NCI-H82 (cell line): ENCODE results near the gene PRKAR1B.
"Not testable (repeated sequence)": the region's sequence is repeated elsewhere in the genome, so short reads cannot be mapped to it uniquely, and the experiment has no call there.

ENCODE experiments used
- DNase-seq: peaks from one replicate; lab custom pipeline; 2025; lab: John Stamatoyannopoulos, UW

Gene PRKAR1B

DNA sequence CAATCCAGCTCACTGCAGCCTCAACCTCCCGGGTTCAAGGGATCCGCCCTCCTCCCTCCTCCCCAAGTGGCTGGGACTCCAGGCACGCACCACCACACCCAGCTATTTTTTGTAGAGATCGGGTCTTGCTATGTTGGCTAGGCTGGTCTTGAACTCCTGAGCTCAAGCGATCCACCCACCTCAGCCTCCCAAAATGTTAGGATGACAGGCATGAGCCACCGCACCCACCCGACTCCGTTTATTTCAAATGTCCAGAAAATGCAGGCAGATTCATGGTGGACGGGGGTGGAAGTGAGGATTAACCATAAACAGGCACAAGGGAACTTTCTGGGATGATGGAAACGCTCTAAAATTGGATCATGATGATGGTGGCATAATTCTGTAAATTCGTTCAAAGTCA lies 85.1 kb downstream of the PRKAR1B start:
- DNase-seq, result no peak

- DNase-seq, result peak; percentile 90
Measured at GRCh38 chr7:641269-641671, 85.8 kb downstream of the PRKAR1B start.

- DNase-seq, result no peak
Measured at GRCh38 chr7:638256-639011, 88.6 kb downstream of the PRKAR1B start.

DNA sequence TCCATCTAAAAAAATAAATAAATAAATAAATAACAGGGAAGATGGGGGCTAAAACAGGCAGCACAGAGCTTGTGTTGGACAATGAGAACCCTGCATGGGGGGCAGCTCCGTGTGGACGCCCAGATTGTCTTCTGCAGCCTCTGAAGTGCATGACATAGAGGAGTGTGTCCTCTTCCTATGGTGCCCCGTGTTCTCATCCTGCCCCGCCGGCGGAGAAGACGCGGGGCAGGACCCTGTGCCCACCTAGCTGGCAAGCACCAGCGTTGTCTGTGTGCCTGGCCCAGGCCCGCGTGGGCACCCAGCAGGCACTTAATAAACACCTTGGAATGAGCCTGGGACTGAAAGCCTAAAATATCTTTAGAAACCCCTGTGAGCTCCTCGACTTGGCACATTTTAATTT lies 89.3 kb downstream of the PRKAR1B start:
- DNase-seq, result no peak

GRCh38 chr7:636396-636795 lies 90.7 kb downstream of the PRKAR1B start:
- no peak for DNase-seq

DNA sequence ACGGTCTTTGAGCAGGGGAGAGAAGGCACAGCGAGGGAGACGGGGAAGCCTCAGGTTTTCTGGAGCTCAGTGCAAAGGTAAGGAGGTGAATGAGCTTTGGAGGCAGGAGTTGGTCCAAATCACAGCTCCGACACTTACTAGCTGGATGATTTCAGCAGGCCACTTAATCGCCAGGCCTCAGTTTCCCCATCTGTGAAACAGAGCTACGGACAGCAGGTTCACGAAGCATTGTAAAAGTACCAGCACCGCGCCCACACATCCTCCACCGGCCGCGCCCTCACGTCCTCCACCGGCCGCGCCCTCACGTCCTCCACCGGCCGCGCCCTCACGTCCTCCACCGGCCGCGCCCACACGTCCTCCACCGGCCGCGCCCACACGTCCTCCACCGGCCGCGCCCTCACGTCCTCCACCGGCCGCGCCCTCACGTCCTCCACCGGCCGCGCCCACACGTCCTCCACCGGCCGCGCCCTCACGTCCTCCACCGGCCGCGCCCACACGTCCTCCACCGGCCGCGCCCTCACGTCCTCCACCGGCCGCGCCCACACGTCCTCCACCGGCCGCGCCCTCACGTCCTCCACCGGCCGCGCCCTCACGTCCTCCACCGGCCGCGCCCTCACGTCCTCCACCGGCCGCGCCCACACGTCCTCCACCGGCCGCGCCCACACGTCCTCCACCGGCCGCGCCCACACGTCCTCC lies 91.2 kb downstream of the PRKAR1B start:
- not testable (repeated sequence) for DNase-seq

GRCh38 chr7:635227-635626 lies 91.9 kb downstream of the PRKAR1B start:
- no peak for DNase-seq

GRCh38 chr7:633381-634018 lies 93.6 kb downstream of the PRKAR1B start:
- DNase-seq, result no peak

- DNase-seq, result no peak
Measured at GRCh38 chr7:632831-633210, 94.3 kb downstream of the PRKAR1B start.

DNA sequence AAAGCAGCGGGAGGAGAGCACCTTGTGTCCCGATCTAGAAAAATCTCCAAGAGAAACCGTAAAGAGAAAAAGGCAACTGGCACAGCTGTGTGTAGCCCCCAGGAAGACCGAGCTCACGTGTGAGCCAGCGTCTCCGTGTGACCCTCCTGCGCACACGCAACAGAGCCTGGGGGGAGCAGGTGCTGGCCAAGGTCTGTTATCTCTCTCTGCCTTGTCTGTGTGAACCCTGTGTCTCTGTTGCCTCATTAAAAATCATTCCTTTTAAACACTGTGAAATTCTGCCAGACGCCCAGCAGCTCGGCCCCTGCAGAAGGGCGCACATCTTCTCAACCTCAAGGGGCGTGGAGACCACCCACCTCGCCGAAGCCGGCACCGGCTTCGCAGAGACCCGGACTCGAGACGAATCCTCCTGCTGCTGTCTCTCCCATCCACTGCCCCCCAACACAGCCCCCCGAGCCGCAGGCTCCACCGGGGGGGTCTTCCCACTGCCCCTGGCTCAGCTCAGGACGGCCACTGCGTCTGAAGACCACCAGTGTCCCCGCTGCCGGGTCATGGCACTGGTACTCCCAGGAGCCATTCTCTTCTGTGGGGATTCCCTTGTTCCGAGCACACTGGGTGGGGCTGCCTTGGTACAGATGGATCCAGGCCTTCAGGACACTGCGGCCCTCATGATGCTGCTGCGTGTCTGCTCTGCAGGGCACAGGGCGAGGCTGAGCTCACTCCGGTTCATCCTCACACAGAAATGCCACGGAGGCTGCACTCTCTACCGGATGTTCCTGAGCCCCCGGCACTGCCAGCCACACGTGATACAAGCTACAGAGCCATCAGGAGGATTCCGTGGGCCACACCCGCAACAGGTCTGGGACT lies 94.9 kb downstream of the PRKAR1B start:
- no peak for DNase-seq

DNA sequence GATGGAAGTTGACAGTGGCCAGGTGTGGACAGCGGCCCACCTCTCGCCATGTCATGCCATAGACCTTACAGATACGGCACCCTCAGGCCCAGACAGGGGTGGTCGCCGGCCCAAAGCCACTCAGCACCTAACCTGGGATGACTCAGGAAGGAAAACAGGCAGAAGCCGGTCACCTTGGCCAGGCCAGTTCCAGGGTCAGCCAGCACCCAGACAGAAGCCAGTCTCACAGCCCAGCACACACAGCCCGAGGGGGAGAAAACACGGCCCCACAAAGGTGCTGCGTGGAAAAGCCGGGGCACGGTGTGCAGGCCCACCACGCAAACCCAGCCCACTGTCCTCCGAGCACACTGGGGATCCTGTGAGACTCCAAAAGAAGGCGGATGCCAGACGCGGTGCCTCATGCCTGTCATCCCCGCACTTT lies 95.8 kb downstream of the PRKAR1B start:
- DNase-seq, result no peak

GRCh38 chr7:630539-630938 lies 96.5 kb downstream of the PRKAR1B start:
- DNase-seq, result no peak

- no peak for DNase-seq
Measured at GRCh38 chr7:630111-630511, 97.0 kb downstream of the PRKAR1B start.

GRCh38 chr7:628826-629225 lies 98.3 kb downstream of the PRKAR1B start:
- no peak for DNase-seq

- no peak for DNase-seq
Measured at GRCh38 chr7:628402-628763, 98.7 kb downstream of the PRKAR1B start.

DNA sequence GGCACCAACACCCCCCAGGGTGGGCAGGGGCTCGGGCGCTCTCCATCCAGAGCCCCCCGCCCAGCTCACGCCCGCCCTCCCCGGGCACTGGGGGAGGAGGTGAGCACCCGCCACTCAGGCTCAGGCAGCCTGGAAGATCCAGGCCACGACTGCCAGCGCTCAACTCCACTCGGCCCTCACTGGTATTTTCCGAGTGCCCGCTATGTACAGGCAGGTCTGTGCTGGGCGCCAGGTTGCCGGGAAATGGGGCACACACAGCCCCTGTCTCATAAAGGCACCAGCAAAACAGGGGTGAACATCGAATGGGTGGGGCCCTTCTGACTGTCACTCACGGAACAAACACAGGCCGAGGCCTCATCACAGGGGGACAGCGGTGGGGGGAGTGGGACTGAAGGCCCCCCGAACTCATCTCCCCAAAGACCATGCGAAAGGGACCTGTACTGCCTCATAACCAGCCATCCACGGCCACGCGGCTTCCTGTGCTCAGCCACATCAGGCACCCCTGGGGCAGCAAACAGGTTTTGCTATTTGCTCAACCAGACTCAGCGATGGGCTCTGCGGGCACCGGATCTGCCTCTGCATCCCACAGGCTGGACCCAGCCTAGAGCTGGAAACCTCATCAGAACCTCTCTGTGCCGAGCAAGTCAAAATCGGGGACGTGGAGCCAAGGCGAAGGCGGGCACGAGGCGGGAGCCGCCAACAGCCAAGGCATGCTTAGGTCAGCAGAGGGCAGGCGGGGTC lies 99.2 kb downstream of the PRKAR1B start:
- no peak for DNase-seq

DNA sequence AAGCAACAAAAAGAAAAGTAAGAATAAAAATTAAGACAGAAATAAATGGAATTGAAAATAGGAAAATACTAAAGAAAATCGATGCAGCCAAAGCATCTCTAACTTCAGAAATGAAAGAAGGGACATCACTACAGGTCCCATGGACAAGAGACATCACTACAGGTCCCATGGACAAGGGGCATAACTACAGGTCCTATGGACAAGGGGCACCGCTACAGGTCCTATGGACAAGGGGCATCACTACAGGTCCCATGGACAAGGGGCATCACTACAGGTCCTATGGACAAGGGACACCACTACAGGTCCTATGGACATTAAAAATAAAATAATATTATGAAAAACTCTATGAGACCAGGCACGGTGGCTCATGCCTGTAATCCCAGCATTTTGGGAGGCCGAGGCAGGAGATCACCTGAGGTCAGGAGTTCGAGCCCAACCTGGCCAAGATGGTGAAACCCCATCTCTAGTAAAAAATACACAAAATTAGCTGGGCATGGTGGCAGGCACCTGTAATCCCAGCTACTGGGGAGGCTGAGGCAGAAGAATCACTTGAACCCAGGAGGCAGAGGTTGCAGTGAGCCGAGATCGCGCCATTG lies 101.6 kb downstream of the PRKAR1B start:
- no peak for DNase-seq

GRCh38 chr7:623464-623863 lies 103.6 kb downstream of the PRKAR1B start:
- DNase-seq, result no peak

- DNase-seq, result no peak
Measured at GRCh38 chr7:621572-622285, 105.4 kb downstream of the PRKAR1B start.

DNA sequence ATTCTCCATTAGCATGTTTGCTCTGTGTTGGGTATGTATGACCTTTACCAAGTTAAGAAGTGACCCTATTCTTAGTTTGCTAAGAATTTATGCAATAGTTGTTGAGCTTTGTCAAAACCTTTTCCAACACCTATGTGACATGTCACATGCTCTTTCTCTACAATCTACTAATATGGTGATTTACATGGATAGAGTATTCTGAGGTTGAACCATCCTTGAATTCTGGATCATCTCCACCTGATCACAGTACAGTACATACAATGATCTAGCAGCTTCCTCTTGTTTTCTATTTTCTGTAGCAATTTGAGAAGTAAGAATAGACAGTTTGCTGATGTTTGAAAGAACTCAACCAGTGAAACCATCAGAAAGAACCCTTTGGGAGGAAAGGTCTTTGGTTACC lies 106.2 kb downstream of the PRKAR1B start:
- DNase-seq, result no peak

GRCh38 chr7:620056-620455 lies 107.0 kb downstream of the PRKAR1B start:
- DNase-seq, result no peak
